ENCODE results near the gene CASP6. TPM values are rescaled to one million over a fixed set of nuclear protein-coding genes. Genes with fewer than 3 reads are reported as not detected.
"Not testable (repeated sequence)": the region's sequence is repeated elsewhere in the genome, so short reads cannot be mapped to it uniquely, and the experiment has no call there.

CASP6 gene
- total RNA-seq, 4 donors from 2014 or later = 17.0 to 121 (median 43.7) TPM

- H3K4me1 ChIP-seq = no peaks in the 10 kb centered on the region
- no peak for TF ChIP-seq POLR2A (IDR thresholded peaks at IDR 0.05)
- no peak for TF ChIP-seq CTCF (IDR thresholded peaks at IDR 0.05)
- no peak for DNase-seq
- H3K9me3 ChIP-seq = no peaks in the 10 kb centered on the region
- H3K27ac ChIP-seq = no peak overlapping the region
- H3K36me3 ChIP-seq = no peaks in the 10 kb centered on the region
- H3K27me3 ChIP-seq = no peaks in the 10 kb centered on the region
- no peak overlapping the region for H3K4me3 ChIP-seq
- intact Hi-C loops (cut with DNase I; ENCODE audit: low total_unique reads) = no loop called here
Measured at GRCh38 chr4:109691411-109691920, 11.8 kb downstream of the CASP6 start.

- Histone ChIP-seq H3K4me1 (no peaks in the 10 kb centered on the region), H3K9me3 (no peaks in the 10 kb centered on the region), H3K27ac (no peak overlapping the region), H3K36me3 (no peaks in the 10 kb centered on the region), H3K27me3 (no peaks in the 10 kb centered on the region), H3K4me3 (no peak overlapping the region)
- intact Hi-C loops (cut with DNase I; ENCODE audit: low total_unique reads) = no loop called here
- DNase-seq = no peak
- TF ChIP-seq POLR2A (IDR thresholded peaks at IDR 0.05) = no peak
- no peak for TF ChIP-seq CTCF (IDR thresholded peaks at IDR 0.05)
Measured at GRCh38 chr4:109690690-109691410, 12.4 kb downstream of the CASP6 start.

- Histone ChIP-seq H3K4me3 (no peak overlapping the region), H3K36me3 (no peaks in the 10 kb centered on the region)
Measured at GRCh38 chr4:109684727-109685126, 18.5 kb downstream of the CASP6 start.

GRCh38 chr4:109683621-109684253 lies 19.5 kb downstream of the CASP6 start:
- intact Hi-C loops (cut with DNase I; ENCODE audit: low total_unique reads) = no loop called here
- Histone ChIP-seq H3K27ac (no peak overlapping the region), H3K4me3 (no peak overlapping the region), H3K4me1 (no peaks in the 10 kb centered on the region), H3K27me3 (no peaks in the 10 kb centered on the region), H3K9me3 (no peaks in the 10 kb centered on the region), H3K36me3 (no peaks in the 10 kb centered on the region)
- TF ChIP-seq POLR2A (IDR thresholded peaks at IDR 0.05) (no peak), CTCF (IDR thresholded peaks at IDR 0.05) (no peak)
- DNase-seq = no peak

More at GRCh38 chr4:109684727-109685126, 18.5 kb downstream of the CASP6 start:
- no peaks in the 10 kb centered on the region for H3K4me1 ChIP-seq
- intact Hi-C loops (cut with DNase I; ENCODE audit: low total_unique reads) = no loop called here
- H3K9me3 ChIP-seq = no peaks in the 10 kb centered on the region
- H3K27ac ChIP-seq = no peak overlapping the region
- no peaks in the 10 kb centered on the region for H3K27me3 ChIP-seq
- DNase-seq = no peak
- TF ChIP-seq POLR2A (IDR thresholded peaks at IDR 0.05) (no peak), CTCF (IDR thresholded peaks at IDR 0.05) (no peak)

- no peak overlapping the region for H3K4me3 ChIP-seq
- no peaks in the 10 kb centered on the region for H3K36me3 ChIP-seq
- H3K9me3 ChIP-seq = no peaks in the 10 kb centered on the region
- TF ChIP-seq POLR2A (IDR thresholded peaks at IDR 0.05) (no peak), CTCF (IDR thresholded peaks at IDR 0.05) (no peak)
- no peaks in the 10 kb centered on the region for H3K4me1 ChIP-seq
- intact Hi-C loops (cut with DNase I; ENCODE audit: low total_unique reads) = no loop called here
- no peaks in the 10 kb centered on the region for H3K27me3 ChIP-seq
- no peak for DNase-seq
- H3K27ac ChIP-seq = no peak overlapping the region
Measured at GRCh38 chr4:109682875-109683274, 20.4 kb downstream of the CASP6 start.

GRCh38 chr4:109678925-109679324 lies 24.3 kb downstream of the CASP6 start:
- intact Hi-C loops (cut with DNase I; ENCODE audit: low total_unique reads); H3K27ac ChIP-seq; H3K4me1 ChIP-seq; DNase-seq; H3K9me3 ChIP-seq; H3K4me3 ChIP-seq; H3K36me3 ChIP-seq; H3K27me3 ChIP-seq: not testable (repeated sequence)

GRCh38 chr4:109678472-109678871 lies 24.8 kb downstream of the CASP6 start:
- H3K36me3 ChIP-seq; H3K27ac ChIP-seq; DNase-seq; intact Hi-C loops (cut with DNase I; ENCODE audit: low total_unique reads); H3K9me3 ChIP-seq; H3K27me3 ChIP-seq; H3K4me3 ChIP-seq; H3K4me1 ChIP-seq: not testable (repeated sequence)

Data from uterus (tissue), 4 donors.